ENCODE measurements around the gene CDK14. TPM values are rescaled to one million over a fixed set of nuclear protein-coding genes. Genes with fewer than 3 reads are reported as not detected.

Gene CDK14
- total RNA-seq (2022; extraction: Qiagen RNA extraction), result 0.14 to 0.48 TPM (median 0.32 TPM) in 5 replicates

GRCh38 chr7:90595801-90596670 lies at the start of gene CDK14:
TSS of gene CDK14 (plus strand) at chr7:90596321. CDS start at chr7:90596628, 307 bp downstream.

Other genes with a start within 250 kb of the CDK14 start
- 24.3 to 29.7 TPM (median 26.6 TPM) in 5 replicates for gene GTPBP10, start 249.6 kb upstream of the CDK14 start, total RNA-seq (2022; extraction: Qiagen RNA extraction)
- gene CLDN12, start 192.9 kb upstream of the CDK14 start, total RNA-seq (2022; extraction: Qiagen RNA extraction), result 27.5 to 35.2 TPM (median 32.4 TPM) in 5 replicates
- gene PTTG1IP2, start 126.7 kb upstream of the CDK14 start, total RNA-seq (2022; extraction: Qiagen RNA extraction), result not detected in 5 replicates

All from A549 treated with Mapracorat at 1 μM for 4 hours (cell line).